Stimulated activated CD4-positive, alpha-beta T cell treated with anti-CD3 and anti-CD28 coated beads, Interleukin-15, amount 100 ng/mL, for 24 hours (primary cell): Measurements from ENCODE around the gene ZCCHC10.
"Not testable (repeated sequence)": the region's sequence is repeated elsewhere in the genome, so short reads cannot be mapped to it uniquely, and the experiment has no call there.

ENCODE experiments used
- DNase-seq: peaks from one replicate; pipeline ENCODE4 v3.0.0-alpha.2; 2020

ZCCHC10 gene

DNA sequence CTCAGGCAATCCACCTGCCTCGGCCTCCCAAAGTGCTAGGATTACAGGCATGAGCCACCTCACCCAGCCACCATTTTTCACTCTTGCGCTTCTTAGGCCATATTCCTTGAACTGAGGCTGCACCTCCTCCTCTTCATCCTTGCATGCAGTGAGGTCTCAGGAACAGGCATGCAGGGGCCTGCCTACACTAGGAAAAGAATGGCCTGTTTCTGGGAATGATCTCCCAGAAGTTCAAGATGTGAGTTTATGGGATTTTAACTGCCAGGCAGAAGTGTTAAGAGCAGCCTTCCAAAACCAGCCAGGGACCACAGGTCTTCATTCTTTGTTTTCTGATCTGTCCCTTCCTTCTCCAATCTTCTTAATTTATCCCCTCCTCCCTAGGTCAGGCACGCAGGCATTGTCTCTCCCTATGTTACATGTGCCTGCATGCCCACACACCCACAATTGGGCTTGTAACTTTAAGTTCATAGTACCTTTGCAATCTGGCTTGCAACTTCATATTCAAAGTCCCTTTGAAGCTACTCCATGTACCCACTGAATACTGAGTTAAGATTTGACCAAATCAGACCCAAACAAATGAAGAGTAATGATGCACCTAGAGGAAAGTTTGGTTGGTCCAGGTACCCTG lies 14.9 kb upstream of the ZCCHC10 start:
- DNase-seq, result no peak

DNA sequence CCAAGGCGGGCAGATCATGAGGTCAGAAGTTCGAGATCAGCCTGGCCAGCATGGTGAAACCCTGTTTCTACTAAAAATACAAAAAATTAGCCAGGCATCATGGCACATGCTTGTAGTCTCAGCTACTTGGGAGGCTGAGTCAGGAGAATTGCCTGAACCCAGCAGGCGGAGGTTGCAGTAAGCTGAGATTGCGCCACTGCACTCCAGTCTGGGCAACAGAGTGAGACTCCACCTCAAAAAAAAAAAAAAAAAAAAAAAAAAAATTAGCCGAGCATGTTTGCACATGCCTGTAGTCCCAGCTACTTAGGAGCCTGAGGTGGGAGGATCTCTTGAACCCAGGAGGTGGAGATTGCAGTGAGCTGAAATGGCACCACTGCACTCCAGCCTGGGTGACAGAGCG lies 10.3 kb upstream of the ZCCHC10 start:
- not testable (repeated sequence) for DNase-seq

DNA sequence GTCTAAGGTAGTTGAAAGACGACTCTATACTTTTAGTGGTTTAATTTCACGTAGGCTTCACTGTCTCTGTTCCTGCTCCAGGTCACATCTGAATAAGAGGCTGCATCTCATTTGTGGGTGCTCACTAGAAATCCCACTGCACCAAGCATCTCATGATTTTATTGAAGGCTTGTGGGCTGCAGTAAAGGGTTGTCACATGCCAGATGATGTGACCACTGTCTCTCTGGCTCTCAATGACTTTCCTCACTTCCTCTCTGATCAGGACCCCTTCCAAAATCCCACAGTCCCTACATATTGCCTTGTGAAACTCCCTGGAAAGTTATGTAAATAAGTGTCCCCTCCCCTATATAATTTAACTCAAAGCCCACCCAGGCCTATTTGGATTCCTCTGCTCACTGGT lies 8.9 kb upstream of the ZCCHC10 start:
- no peak for DNase-seq

DNA sequence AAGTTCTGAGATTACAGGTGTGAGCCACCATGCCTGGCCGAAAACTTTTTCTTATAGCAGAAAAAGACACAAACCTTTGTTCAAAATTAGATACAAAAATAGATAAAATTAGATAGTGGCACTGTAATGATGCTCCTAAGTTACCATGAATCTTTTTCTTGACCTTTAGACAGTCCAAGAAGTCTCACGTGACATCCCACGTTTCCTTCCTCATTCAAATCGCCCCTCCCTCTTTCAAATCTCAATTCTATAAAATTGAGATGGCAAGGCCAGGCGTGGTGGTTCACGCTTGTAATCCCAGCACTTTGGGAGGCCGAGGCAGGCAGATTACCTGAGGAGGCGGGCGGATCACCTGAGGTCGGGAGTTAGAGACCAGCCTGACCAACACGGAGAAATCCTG lies 7.7 kb upstream of the ZCCHC10 start:
- DNase-seq, result no peak

DNA sequence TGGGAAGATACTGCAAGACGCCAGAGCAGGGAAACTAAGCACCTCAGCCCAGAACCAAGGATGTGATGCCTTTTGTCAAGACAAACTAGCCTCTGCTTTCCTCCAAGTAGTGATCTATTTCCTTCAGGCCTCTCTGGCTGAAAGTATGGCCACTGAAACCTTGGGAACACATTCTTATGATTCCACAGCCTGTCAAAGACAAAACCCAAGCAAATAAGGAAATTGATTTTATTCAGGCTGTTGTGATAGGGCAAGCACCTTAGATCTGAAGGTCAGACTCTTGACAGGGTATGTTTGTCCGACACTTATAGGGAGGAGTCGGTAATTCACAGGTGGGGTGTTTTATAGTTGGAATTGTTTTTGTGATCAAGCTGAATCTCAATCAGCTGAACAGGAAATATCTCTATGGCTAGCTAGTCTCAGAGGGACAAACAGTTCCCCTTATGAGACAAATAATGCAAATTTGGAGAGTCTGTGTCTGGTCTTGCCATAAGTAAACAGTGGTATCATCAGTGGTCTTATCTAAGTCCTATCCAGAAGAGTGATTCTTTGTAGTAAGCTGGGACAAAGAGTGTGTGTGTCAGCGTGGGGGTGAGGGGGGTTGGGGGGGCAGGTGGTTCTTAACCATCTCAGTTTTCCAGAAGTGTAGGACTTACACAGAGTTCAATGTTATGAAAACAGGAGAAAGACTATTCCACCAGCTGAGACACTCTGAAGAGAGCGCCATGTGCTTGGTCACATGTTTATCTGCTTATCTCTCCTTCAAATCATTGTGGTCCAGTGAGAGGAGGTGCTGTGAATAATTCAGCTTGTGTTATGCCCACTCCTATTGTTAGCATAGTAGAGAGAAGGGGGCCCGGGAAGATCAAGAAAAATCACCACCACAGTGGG lies 6.7 kb upstream of the ZCCHC10 start:
- no peak for DNase-seq

DNA sequence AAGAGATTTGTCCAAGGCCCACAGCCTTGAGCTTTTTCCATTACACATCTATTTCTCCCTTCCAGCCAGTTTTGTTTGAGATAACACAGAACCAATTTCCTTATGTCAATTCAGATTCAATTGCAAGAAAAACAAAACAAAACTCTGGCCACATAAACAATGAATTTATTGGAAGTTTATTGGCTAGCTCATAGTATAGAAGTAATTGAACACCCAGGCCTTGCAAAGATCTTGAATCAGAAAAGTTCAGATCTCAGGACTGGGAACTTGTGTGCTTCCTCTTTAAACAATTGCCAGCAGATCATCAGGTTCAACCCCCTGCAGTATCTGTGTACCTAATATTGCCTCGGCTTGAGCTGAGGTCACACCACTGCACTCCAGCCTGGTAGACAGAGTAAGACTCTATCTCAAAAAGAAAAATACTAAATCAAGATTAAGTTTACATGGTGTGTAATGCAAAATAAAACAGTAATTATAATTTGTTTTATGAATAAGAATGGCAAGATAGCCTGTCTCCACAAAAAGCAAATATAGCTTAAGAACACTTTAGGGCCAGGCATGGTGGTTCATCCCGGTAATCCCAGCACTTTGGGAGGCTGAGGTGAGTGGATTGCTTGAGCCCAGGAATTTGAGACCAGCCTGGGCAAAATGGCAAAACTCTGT lies 4.1 kb upstream of the ZCCHC10 start:
- no peak for DNase-seq

DNA sequence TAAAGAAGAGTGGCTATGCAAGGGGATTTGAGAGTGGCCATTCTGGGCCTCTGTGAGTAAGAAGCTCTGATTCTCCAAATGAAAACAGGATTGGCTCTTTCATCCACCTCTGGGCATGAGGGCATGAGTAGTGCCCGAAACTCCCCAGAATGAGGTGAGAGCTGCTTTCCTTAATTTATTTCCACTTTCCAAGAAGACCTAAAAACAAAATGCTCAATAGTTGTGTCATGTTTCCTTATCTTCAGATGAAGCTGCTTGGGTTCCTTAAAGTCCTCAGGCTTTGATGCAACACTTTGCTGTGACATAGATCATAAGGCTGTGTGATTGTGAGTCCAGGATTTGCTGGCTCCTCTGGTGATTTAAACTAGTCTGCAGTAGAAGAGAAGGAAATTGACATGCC lies 3.1 kb upstream of the ZCCHC10 start:
- no peak for DNase-seq

DNA sequence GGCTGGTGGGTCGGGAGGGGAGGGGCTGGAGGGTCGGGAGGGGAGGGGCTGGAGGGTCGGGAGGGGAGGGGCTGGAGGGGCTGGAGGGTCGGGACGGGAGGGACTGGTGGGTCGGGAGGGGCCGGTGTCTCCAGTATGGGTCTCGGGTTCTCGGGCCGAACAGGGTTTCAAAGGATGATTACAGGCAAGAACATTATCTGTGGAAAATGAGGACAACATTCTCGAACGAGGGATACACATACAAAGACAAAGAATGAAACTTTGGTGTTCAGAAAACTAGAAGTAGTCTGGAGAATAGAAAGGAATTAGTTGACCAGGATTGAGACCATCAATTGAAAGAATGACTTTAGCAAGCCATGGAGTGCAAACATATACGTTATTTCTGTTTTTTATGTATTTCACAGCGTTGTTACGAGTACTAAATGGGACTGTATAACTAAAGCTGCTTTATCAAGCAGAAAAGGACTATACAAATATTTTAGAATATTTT lies 360 bp upstream of the ZCCHC10 start:
- DNase-seq, result no peak

DNA sequence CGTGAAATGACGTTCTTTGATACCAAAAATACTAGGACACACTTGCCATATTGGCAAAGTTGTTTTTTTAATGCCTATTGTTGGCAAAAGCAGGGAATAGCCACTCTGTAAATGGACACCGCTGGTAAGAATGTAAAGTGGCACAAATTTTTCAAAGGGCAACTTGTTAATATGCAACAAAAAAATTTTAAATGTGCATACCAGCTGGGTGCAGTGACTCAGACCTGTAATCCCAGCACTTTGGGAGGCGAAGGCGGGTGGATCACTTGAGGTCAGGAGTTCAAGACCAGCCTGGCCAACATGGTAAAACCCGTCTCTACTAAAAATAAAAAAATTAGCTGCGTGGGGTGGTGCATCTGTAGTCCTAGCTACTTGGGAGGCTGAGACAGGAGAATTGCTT lies 6.9 kb downstream of the ZCCHC10 start:
- DNase-seq, result not testable (repeated sequence)

DNA sequence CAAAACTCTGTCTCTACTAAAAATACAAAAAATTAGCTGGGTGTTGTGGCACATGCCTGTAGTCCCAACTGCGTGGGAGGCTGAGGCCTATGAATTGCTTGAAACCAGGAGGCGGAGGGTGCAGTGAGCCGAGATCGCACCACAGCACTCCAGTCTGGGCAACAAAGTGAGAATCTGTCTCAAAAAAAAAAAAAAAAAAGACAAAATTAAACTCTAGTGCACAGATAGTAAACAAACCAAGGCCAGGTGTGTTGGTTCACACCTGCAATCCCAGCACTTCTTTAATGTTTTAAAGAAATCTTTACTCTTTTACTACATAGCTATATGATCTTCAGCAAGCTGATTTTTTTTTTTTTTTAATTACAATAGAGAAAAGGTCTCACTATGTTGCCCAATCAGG lies 8.4 kb downstream of the ZCCHC10 start:
- no peak for DNase-seq

DNA sequence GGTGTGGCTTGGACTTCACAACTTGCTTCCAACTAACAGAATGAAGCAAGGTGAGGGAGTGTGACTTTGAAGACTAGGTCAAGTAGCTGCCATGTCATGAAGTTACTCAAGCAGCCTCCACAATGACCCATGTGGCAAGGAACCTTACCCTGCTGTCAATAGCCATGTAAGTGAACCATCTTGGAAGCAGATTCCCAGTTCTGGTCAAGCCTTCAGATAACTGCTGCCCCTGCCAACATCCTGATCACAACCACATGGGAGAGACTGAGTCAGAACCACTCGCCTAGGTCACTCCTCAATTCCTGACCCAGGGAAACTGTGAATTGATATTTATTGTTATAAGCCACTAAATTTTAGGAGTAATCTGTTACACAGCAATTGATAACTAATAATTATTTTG lies 10.9 kb downstream of the ZCCHC10 start:
- DNase-seq, result no peak

DNA sequence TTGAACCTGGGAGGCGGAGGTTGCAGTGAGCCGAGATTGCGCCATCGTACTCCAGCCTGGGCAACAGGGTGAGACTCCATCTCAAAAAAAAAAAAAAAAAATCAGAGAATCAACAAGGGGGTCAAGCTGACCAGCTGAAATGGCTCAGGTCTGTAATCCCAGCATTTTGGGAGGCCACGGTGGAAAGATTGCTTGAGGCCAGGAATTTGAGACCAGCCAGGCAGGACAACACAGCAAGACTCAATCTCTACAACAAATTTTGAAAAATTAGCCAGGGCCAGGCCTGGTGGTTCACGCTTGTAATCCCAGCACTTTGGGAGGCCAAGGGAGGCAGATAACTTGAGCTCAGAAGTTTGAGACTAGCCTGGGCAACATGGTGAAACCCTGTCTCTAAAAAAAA lies 17.9 kb downstream of the ZCCHC10 start:
- not testable (repeated sequence) for DNase-seq

DNA sequence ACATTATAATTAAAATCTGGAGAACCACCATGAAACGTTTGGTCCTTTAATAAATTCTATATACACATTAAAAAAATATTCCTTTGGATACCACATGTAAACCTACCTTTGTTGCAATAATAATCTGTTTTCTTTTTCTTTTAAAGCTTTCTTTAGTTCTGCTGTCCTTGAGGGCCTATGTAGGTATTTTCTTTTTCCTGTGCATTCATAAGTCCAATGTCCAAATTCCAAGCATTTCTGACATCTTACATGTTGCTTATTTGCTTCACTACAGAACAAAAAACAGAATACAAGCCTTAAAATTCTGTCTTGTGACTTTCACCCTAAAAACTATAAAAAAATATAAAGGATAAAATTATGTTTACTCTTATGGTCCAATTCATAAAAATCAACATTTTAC lies 19.7 kb downstream of the ZCCHC10 start:
- DNase-seq, result no peak

DNA sequence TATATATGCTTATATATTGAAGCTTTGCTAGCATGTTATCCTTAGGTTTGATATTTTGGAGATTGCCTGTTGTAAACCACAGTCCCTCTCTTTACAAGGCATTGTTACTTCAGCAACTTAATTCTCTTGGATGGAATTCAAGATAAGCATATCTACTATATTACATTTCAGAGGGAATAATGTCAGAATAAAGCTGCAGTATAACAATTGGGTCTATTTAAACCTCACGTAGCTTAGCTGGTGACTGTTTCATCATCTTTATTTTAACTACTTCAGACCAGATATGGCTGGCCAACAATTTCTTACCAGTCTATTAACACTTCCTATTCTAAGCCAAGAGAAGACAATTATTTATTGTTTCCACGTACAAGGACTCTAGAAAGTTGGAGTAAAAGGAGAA lies 27.1 kb downstream of the ZCCHC10 start:
- no peak for DNase-seq

DNA sequence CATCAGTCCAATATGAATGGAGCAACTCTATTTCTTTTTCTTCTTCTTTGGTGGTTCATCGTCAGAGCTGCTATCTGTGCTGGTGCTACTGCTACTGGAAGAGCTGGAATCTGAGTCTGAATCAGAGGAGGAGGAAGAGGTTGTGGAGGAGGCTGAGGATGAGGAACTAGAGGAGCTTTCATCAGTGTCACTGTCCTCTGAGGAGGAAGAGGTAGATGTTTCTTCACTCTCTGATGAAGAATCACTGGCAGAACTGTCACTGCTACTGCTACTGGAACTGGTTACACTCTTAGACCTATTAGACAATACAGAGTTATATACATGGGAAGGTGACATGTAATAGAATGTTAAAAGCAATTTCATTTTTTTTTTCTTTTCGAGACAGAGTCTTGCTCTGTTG lies 27.8 kb downstream of the ZCCHC10 start:
- DNase-seq, result no peak

DNA sequence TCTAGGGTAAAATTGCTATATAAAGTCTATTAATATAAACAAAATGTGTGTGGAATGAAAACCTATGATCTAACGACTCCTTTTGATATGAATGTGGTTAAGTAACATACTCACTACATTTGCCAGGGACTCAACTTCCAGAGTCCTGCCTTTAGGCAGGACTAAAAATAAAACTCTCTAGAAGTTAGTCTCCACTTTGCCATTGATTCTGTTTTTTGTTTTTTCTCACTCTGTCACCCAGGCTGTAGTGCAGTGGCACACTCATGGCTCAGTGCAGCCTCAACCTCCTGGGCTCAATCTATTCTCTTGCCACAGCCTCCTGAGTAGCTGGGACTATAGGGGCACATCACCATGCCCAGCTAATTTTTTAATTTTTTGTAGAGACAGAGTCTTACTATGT lies 30.0 kb downstream of the ZCCHC10 start:
- DNase-seq, result no peak

DNA sequence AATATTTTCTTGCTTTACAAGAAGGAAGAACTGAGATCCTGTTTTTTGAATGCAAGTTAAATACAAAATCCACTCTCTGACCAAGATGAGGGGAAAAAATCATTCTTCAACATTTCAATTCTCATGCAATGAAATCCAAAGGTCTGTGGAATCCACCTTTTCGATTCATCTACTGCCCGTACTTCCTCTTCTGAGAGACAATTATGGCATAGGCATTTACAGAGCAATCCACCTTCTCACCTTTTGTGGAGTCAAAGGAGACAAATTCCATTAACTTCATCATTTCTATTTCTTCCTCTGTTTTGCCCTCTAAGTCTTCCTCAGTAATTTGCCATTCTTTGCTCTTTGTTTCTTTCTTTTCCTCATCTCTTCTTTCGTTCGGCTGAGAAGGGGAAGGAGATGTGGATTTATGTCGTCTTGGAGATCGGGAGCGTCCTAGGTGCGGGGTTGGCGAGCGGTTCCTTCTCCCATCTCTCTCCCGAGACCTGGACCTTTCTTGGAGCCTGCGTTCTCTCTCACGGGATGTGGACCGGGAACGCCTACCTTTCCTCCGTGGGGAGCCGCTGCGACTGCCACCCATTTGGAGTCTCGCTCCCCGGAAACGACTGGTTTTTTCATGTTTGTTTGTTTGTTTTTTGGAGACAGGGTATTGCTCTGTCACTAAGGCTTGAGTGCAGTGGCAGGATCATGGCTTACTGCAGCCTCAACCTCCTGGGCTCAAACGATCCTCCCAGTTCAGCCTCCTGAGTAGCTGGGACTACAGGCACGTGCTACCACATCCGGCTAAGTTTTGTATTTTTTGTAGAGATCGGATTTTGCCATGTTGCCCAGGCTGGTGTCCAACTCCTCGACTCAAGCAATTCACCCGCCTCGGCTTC lies 38.6 kb downstream of the ZCCHC10 start:
- DNase-seq, result no peak

DNA sequence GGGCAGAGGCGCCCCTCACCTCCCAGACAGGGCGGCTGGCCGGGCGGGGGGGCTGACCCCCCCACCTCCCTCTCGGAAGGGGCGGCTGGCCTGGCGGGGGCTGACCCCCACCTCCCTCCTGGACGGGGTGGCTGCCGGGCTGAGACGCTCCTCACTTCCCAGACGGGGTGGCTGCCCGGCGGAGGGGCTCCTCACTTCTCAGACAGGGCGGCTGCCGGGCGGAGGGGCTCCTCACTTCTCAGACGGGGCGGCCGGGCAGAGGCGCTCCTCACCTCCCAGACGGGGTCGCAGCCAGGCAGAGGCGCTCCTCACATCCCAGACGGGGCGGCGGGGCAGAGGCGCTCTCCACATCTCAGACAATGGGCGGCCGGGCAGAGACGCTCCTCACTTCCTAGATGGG lies 43.4 kb downstream of the ZCCHC10 start:
- not testable (repeated sequence) for DNase-seq

DNA sequence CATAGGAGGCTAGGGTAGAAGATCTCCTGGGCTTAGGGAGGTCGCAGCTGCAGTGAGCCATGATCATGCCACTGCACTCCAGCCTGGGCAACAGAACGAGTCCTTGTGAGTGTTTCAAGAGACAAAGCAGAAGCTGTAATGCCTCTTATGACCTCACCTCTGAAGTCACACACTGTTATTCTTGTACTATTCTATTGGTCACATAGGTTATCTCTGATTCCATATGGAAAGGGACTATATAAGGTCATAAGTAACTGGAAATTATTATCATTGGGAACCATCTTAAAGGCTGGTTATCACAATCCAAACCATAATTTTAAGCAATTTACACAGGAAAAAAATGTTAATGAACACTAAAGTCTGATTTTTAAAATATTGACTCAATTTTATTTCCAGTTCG lies 45.1 kb downstream of the ZCCHC10 start:
- DNase-seq, result no peak

DNA sequence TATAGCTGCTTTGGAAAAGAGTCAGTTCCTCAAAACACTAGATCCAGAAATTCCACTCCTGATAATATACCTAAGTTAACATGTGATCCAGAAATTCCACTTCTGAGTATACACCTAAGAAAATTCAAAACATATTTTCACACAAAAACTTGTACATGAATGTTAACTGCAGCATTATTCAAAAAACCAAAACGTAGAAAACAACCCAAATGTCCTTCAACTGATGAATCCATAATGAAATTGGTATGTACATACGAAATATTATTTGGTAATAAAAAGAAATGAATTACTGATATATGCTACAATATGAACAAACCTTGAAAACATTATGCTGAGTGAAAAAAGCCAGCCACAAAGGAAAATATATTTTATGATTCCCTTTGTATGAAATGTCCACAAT lies 46.4 kb downstream of the ZCCHC10 start:
- no peak for DNase-seq

DNA sequence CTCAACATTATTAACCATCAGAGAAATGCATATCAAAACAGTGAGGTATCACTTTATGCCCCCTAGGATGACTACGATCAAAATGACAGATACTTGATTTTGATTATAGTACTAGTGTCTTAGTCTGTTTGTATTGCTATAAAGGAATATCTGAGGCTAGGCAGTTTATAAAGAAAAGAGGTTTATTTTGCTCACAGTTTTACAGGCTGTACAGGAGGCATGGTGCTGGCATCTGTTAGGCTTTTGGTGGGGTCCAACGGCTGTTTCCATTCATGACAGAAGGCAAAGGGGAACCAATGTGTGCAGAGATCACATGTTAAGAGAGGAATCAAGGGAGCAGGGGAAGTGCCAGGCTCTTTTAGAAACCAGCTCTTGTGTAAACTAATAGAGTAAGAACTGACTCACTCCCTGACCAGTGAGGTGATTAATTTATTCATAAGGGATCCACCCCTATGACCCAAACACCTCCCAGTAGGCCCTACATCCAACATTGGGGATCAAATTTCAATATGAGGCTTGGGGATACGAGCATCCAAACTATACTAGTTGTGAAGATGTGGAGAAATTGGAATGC lies 46.9 kb downstream of the ZCCHC10 start:
- DNase-seq, result no peak

DNA sequence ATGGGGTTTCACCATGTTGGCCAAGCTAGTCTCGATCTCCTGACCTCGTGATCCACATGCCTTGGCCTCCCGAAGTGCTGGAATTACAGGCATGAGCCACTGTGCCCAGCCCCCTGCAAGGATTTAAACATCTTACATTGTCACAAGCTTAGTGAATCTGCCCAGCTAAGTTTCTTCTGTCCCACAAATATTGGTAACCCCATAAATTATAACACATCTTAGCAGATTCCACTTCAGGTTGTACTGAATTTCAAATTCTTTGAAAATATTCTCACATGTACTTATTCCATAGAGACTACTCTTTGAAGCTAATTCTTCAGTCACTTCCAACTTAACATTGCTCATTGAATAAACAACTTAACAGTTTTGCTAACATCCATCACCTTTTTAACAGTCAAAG lies 49.5 kb downstream of the ZCCHC10 start:
- DNase-seq, result no peak

DNA sequence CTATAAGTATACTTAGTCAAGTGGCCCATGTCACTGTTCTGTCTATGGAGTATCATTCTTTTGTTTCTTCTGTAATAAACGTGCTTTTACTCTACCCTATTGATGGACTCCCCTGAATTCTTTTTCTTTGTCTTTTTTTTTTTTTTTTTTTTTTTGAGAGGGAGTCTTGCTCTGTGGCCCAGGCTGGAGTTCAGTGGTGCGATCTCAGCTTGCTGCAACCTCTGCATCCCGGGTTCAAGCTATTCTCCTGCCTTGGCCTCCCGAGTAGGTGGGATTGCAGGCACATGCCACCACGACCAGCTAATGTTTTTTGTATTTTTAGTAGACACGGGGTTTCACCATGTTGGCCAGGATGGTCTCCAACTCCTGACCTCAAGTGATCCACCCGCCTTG lies 53.9 kb downstream of the ZCCHC10 start:
- not testable (repeated sequence) for DNase-seq
